GM12878 (cell line): ENCODE data around the gene CILP. TPM values are rescaled to one million over a fixed set of nuclear protein-coding genes. Genes with fewer than 3 reads are reported as not detected.

ENCODE experiments used
- ATAC-seq: fragments of 200-7000 bp; cut with Tn5 transposase; 3 replicates; pipeline ENCODE4 v1.9.1; 2020; ENCODE audit warnings: mild to moderate bottlenecking, moderate library complexity
- BruUV-seq: library from RNA; stranded (reverse); fragments of 400-500 nt; replicated peaks from 2 replicates; lab custom pipeline; 2021; lab: Mats Ljungman, UMichigan
- CTCF ChIA-PET: fragments of 300-600 bp; sonication (Branson Sonifier 250); formaldehyde crosslinking; extraction: SDS; loops from one replicate; lab custom pipeline; 2021; ENCODE audit warnings: inconsistent platforms; lab: Yijun Ruan, JAX
- POLR2A ChIA-PET: fragments of 350-600 bp; formaldehyde crosslinking; extraction: SDS; loops from one replicate; lab custom pipeline; 2021; ENCODE audit warnings: inconsistent platforms; lab: Charles Lee
- RAD21 ChIA-PET: fragments of 300-600 bp; sonication (Branson Sonifier 250); formaldehyde crosslinking; loops from one replicate; lab custom pipeline; 2023; ENCODE audit warnings: antibody characterized with exemption; ENCODE audit not compliant: unreplicated experiment; lab: Charles Lee
- SMC1A ChIA-PET: fragments of 300-600 bp; sonication (Branson Sonifier 250); formaldehyde crosslinking; loops from one replicate; lab custom pipeline; 2023; ENCODE audit not compliant: unreplicated experiment, uncharacterized antibody; lab: Charles Lee
- DNase-seq: peaks from one replicate; pipeline ENCODE4 v3.0.0-alpha.2; 2011; ENCODE audit warnings: low read depth, low spot score
- FAIRE-seq: peaks from 3 replicates; lab custom pipeline; 2011; peaks lifted over from hg19 to GRCh38; lab: Jason Lieb, UNC
- H2AFZ ChIP-seq: 2 replicates; pipeline ENCODE4 v1.6.0; 2011; ENCODE audit warnings: low read depth, low read length, control low read depth; ENCODE audit not compliant: control insufficient read depth
- H3K27ac ChIP-seq: 2 replicates; pipeline ENCODE4 v1.5.1; 2011; ENCODE audit warnings: control low read depth; ENCODE audit not compliant: control insufficient read depth, insufficient read depth
- H3K27me3 ChIP-seq, 2 experiments: replicated peaks in 1 of 2; 2 replicates each; pipeline versions ENCODE4 v1.6.0 to v1.6.1; 2011; ENCODE audit warnings: low read length in 1 of 2; ENCODE audit not compliant: control insufficient read depth in 2 of 2, insufficient read depth in 2 of 2
- H3K36me3 ChIP-seq, 2 experiments: 2 replicates each; pipeline ENCODE4 v1.5.1; 2011; ENCODE audit warnings: low read length in 1 of 2; ENCODE audit not compliant: control insufficient read depth in 2 of 2, insufficient read depth in 2 of 2
- H3K4me1 ChIP-seq: 2 replicates; pipeline ENCODE4 v1.6.1; 2011; ENCODE audit warnings: mild to moderate bottlenecking, low read length, moderate library complexity, mixed read lengths; ENCODE audit not compliant: control insufficient read depth, insufficient read depth
- H3K4me2 ChIP-seq: 2 replicates; pipeline ENCODE4 v1.6.0; 2011; ENCODE audit warnings: control low read depth; ENCODE audit not compliant: control insufficient read depth, insufficient read depth
- H3K4me3 ChIP-seq: fragments of 200-600 bp; sonication (generic); 2 replicates; pipeline ENCODE4 v1.5.1; 2016
- H3K79me2 ChIP-seq: 2 replicates; pipeline ENCODE4 v1.6.0; 2011; ENCODE audit warnings: low read length; ENCODE audit not compliant: control insufficient read depth, insufficient read depth
- H3K9ac ChIP-seq: 2 replicates; pipeline ENCODE4 v1.8.0; 2011; ENCODE audit warnings: low read length, control low read depth, mixed read lengths; ENCODE audit not compliant: control insufficient read depth, insufficient read depth
- H3K9me3 ChIP-seq: replicated peaks from 3 replicates; pipeline ENCODE4 v1.5.1; 2011; ENCODE audit warnings: mild to moderate bottlenecking, low read length; ENCODE audit not compliant: control insufficient read depth, insufficient read depth
- H4K20me1 ChIP-seq: 2 replicates; pipeline ENCODE4 v1.6.0; 2011; ENCODE audit not compliant: control insufficient read depth, insufficient read depth
- BMI1 ChIP-seq: fragments of 450-650 bp; IDR thresholded peaks from 2 replicates; pipeline ENCODE4 v1.6.1; 2016; ENCODE audit warnings: mild to moderate bottlenecking, moderate library complexity, borderline replicate concordance
- CHD2 ChIP-seq: IDR thresholded peaks from 2 replicates; pipeline ENCODE4 v1.6.1; 2011; ENCODE audit warnings: low read depth, low read length, improper control_type of control experiment, borderline replicate concordance
- CUX1 ChIP-seq: IDR thresholded peaks from 2 replicates; pipeline ENCODE4 v1.6.1; 2012; ENCODE audit warnings: improper control_type of control experiment, low read depth, low read length; ENCODE audit not compliant: insufficient replicate concordance
- FOXM1 ChIP-seq: IDR thresholded peaks from 2 replicates; pipeline ENCODE4 v1.6.1; 2012; ENCODE audit warnings: low read depth, mild to moderate bottlenecking, inconsistent platforms, low read length, moderate library complexity
- IRF4 ChIP-seq: IDR thresholded peaks from 2 replicates; pipeline ENCODE4 v1.6.1; 2011; ENCODE audit warnings: low read depth, low read length
- JUNB ChIP-seq: IDR thresholded peaks from 2 replicates; pipeline ENCODE4 v1.6.1; 2016; ENCODE audit warnings: antibody characterized with exemption, mild to moderate bottlenecking
- NBN ChIP-seq: fragments of 450-650 bp; IDR thresholded peaks from 2 replicates; pipeline ENCODE4 v1.6.1; 2016
- PKNOX1 ChIP-seq: fragments of 450-650 bp; IDR thresholded peaks from 2 replicates; pipeline ENCODE4 v1.6.1; 2016; ENCODE audit warnings: mild to moderate bottlenecking
- WGBS: methylation state at CpG from one replicate; pipeline ENCODE4 v1.1.6; 2016; ENCODE audit warnings: low lambda C conversion rate; ENCODE audit not compliant: insufficient replicate concordance, insufficient coverage; ENCODE audit errors: missing lambda C conversion rate; 5-methylcytosine and 5-hydroxymethylcytosine counted together
- in situ Hi-C: fragments of 300-500 bp; cut with MboI; formaldehyde crosslinking; loops from 9 replicates; pipeline ENCODE4 v1.14.3; 2018; ENCODE audit warnings: mixed read lengths
- intact Hi-C: fragments of 100-400 bp; cut with micrococcal nuclease; formaldehyde crosslinking; loops from one replicate; pipeline ENCODE4 v1.14.2; 2022; ENCODE audit not compliant: unreplicated experiment
- polyA plus RNA-seq, 11 experiments: library from polyadenylated mRNA; depleted of rRNA in 4 of 11; unstranded in 6 of 11; stranded (reverse) in 5 of 11; fragments of >200 nt; fragmentation: Nextera tagmentation in 4 of 11; fragmentation: Illumina TruSeq in 1 of 11; extraction: Ambion mirVana in 4 of 11; extraction: Trizol in 1 of 11; gene quantifications; 1 replicate in 1 of 11; 2 replicates in 10 of 11; pipeline versions ENCODE4 v1.2.1 to v1.2.3, GENCODE V29; 2011 to 2016; ENCODE audit warnings: inconsistent platforms in 2 of 11, missing spikeins in 2 of 11, low read depth in 1 of 11
- total RNA-seq, 4 experiments: library from RNA; depleted of rRNA in 3 of 4; stranded (reverse); fragments of >200 nt in 3 of 4; fragmentation: Illumina TruSeq in 1 of 4; extraction: Trizol in 1 of 4; gene quantifications; 2 replicates each; pipeline versions ENCODE4 v1.2.1 to v1.2.3, GENCODE V29; 2013 to 2021

CILP gene
- total and polyA plus RNA-seq, 10 of the 15 experiments (the other 5 are each of a cell fraction or from before 2014, with no cell fraction given): 0.03 to 0.06 (median 0.04) TPM; not detected in 4

GRCh38 chr15:65254758-65255157 lies 43.5 kb upstream of the CILP start:
- no peaks in the 10 kb centered on the region for H3K27me3 ChIP-seq
- DNase-seq: no peak
- no peak overlapping the region for H2AFZ ChIP-seq
- H3K9me3 ChIP-seq: no peaks in the 10 kb centered on the region
- intact Hi-C loops (no loop called here), in situ Hi-C loops (no loop called here)
- H3K79me2 ChIP-seq: no peaks in the 10 kb centered on the region
- TF ChIP-seq IRF4 (no peak), PKNOX1 (no peak), FOXM1 (no peak), CHD2 (no peak), CUX1 (no peak), JUNB (no peak), NBN (no peak), BMI1 (no peak)
- no peak overlapping the region for H3K27ac ChIP-seq
- H3K36me3 ChIP-seq: peaks cover 0 to 5% of the 10 kb centered on the region in 2 experiments; a peak in 3 of 4 replicates
- BruUV-seq: no TSS peak
- no peak for FAIRE-seq
- no peaks in the 10 kb centered on the region for H4K20me1 ChIP-seq
- H3K4me3 ChIP-seq: no peak overlapping the region
- no peak overlapping the region for H3K9ac ChIP-seq
- no peak for ATAC-seq
- POLR2A ChIA-PET: no interaction called here
- 23% methylated on average over 1 of the region's 1 CpG for WGBS
- no peak overlapping the region for H3K4me2 ChIP-seq
- CTCF ChIA-PET: interaction anchor here (0.6 kb wide), 1 partner anchor 16 kb away, joined by 3 read pairs; no protein-coding TSS in a partner anchor
- H3K4me1 ChIP-seq: peaks cover 6% of the 10 kb centered on the region; the same call in 1 of the 2 replicates
- RAD21 ChIA-PET: no interaction called here
- SMC1A ChIA-PET: no interaction called here
